AG08395 (cell line): ENCODE measurements around the gene TNRC6B.
"Not testable (repeated sequence)": the region's sequence is repeated elsewhere in the genome, so short reads cannot be mapped to it uniquely, and the experiment has no call there.

Experiments used
- DNase-seq: peaks from one replicate; pipeline ENCODE4 v3.0.0; 2012; ENCODE audit warnings: mixed read lengths, low spot score

The TNRC6B gene

GRCh38 chr22:40177738-40178416, at the start of gene TNRC6B:
TNRC6B (plus strand) TSS chr22:40177925; CDS start chr22:40178136, 211 bp downstream.
- DNase-seq = peak; percentile 88

- no peak for DNase-seq
Observed at GRCh38 chr22:40128989-40129388, 48.7 kb upstream of the TNRC6B start.

GRCh38 chr22:40137132-40137531, 40.6 kb upstream of the TNRC6B start:
- no peak for DNase-seq

- DNase-seq = no peak
Observed at GRCh38 chr22:40138866-40139265, 38.9 kb upstream of the TNRC6B start.

- DNase-seq = no peak
Observed at GRCh38 chr22:40147388-40148176, 30.1 kb upstream of the TNRC6B start.

GRCh38 chr22:40153192-40153591, 24.5 kb upstream of the TNRC6B start:
- no peak for DNase-seq

GRCh38 chr22:40153705-40154104, 24.0 kb upstream of the TNRC6B start:
- DNase-seq = no peak

GRCh38 chr22:40156001-40156516, 21.7 kb upstream of the TNRC6B start:
- DNase-seq = peak; percentile 42

GRCh38 chr22:40156682-40157081, 21.0 kb upstream of the TNRC6B start:
- not testable (repeated sequence) for DNase-seq

GRCh38 chr22:40157330-40157945, 20.3 kb upstream of the TNRC6B start:
- DNase-seq = no peak

GRCh38 chr22:40161194-40161593, 16.5 kb upstream of the TNRC6B start:
- no peak for DNase-seq

- DNase-seq = not testable (repeated sequence)
Observed at GRCh38 chr22:40165537-40165936, 12.2 kb upstream of the TNRC6B start.

- peak; percentile 26 for DNase-seq
Observed at GRCh38 chr22:40175611-40176244, 2.0 kb upstream of the TNRC6B start.

- peak; percentile 24 for DNase-seq
Observed at GRCh38 chr22:40176921-40177737, 596 bp upstream of the TNRC6B start.

GRCh38 chr22:40178417-40179409, 988 bp downstream of the TNRC6B start:
- DNase-seq = peak; percentile 21

GRCh38 chr22:40179526-40179925, 1.8 kb downstream of the TNRC6B start:
- DNase-seq = no peak

GRCh38 chr22:40180403-40180802, 2.7 kb downstream of the TNRC6B start:
- DNase-seq = no peak

GRCh38 chr22:40181323-40181722, 3.6 kb downstream of the TNRC6B start:
- no peak for DNase-seq

GRCh38 chr22:40182231-40182835, 4.6 kb downstream of the TNRC6B start:
- DNase-seq = no peak
